Measurements from ENCODE around the gene PAWR.

DNA sequence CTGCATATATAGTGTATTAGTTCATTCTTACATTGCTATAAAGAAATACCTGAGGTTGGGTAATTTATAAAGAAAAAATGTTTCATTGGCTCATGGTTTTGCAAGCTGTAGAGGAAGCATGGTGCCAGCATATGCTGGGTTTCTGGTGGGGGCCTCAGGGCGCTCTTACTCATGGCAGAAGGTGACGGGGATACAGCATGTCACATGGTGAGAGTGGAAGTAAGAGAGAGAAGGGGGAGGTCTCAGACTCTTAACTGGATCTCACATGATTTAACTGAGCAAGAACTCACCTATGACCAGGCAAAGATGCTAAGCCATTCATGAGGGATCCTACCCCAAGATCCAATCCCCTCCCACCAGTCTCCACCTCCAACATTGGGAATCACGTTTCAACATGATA, 15.9 kb upstream of the PAWR start:
- TF ChIP-seq, protein P1, sequence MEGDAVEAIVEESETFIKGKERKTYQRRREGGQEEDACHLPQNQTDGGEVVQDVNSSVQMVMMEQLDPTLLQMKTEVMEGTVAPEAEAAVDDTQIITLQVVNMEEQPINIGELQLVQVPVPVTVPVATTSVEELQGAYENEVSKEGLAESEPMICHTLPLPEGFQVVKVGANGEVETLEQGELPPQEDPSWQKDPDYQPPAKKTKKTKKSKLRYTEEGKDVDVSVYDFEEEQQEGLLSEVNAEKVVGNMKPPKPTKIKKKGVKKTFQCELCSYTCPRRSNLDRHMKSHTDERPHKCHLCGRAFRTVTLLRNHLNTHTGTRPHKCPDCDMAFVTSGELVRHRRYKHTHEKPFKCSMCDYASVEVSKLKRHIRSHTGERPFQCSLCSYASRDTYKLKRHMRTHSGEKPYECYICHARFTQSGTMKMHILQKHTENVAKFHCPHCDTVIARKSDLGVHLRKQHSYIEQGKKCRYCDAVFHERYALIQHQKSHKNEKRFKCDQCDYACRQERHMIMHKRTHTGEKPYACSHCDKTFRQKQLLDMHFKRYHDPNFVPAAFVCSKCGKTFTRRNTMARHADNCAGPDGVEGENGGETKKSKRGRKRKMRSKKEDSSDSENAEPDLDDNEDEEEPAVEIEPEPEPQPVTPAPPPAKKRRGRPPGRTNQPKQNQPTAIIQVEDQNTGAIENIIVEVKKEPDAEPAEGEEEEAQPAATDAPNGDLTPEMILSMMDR (conservative IDR thresholded peaks at IDR 0.05; ENCODE audit: low read depth, low read length) = no peak
- no peak for TF ChIP-seq EZH2 (IDR thresholded peaks at IDR 0.05; ENCODE audit: borderline replicate concordance, low read depth, low read length, poor library complexity, severe bottlenecking)

All from A673 (cell line).